AG04450 (cell line): ENCODE data around the gene GNB5. TPM values are rescaled to one million over a fixed set of nuclear protein-coding genes. Genes with fewer than 3 reads are reported as not detected.

Experiments used
- CTCF ChIA-PET: fragments of 300-600, 350-600 bp; formaldehyde crosslinking; extraction: SDS; loops from one replicate; lab custom pipeline; 2022; ENCODE audit warnings: antibody characterized with exemption, inconsistent platforms; lab: Charles Lee
- POLR2A ChIA-PET: fragments of 350-600 bp; formaldehyde crosslinking; extraction: SDS; loops from one replicate; lab custom pipeline; 2021; ENCODE audit warnings: antibody characterized with exemption, inconsistent platforms; lab: Yijun Ruan, JAX
- DNase-seq: peaks from one replicate; pipeline ENCODE4 v3.0.0-alpha.2; 2011; ENCODE audit warnings: low read depth, low spot score
- H3K27ac ChIP-seq: one replicate; pipeline ENCODE4 v1.5.1; 2012; ENCODE audit warnings: low read depth, low read length, control low read depth
- H3K27me3 ChIP-seq: one replicate; pipeline ENCODE4 v1.6.0; 2012; ENCODE audit warnings: low read length; ENCODE audit not compliant: control insufficient read depth, insufficient read depth
- H3K4me3 ChIP-seq: 2 replicates; pipeline ENCODE4 v1.5.1; 2011; ENCODE audit warnings: mild to moderate bottlenecking, low read depth, low read length, control low read depth
- H3K9me3 ChIP-seq: 2 replicates; pipeline ENCODE4 v1.5.1; 2012; ENCODE audit warnings: low read length; ENCODE audit not compliant: control insufficient read depth, insufficient read depth
- CTCF ChIP-seq: IDR thresholded peaks from 2 replicates; pipeline ENCODE4 v1.5.1; 2011; ENCODE audit warnings: low read depth, low read length, control low read depth, inconsistent platforms
- polyA plus RNA-seq: library from polyadenylated mRNA; depleted of rRNA; stranded (reverse); fragments of >200 nt; gene quantifications from 2 replicates; pipeline ENCODE4 v1.2.3, GENCODE V29; 2011

The GNB5 gene
- polyA plus RNA-seq, 1 experiment, result 43.6 TPM

GRCh38 chr15:52137432-52138357 is 53.5 kb downstream of the GNB5 start:
- DNase-seq, result no peak
- ChIA-PET CTCF (interaction anchor here (0.7 to 1.2 kb wide), 2 partner anchors 58 to 134 kb away, joined by 3 read pairs; no protein-coding TSS in a partner anchor), POLR2A (no interaction called here)
- no peak overlapping the region for H3K27ac ChIP-seq
- H3K4me3 ChIP-seq, result no peak overlapping the region
- no peaks in the 10 kb centered on the region; the same call in 1 of the 2 replicates for H3K9me3 ChIP-seq
- no peak for TF ChIP-seq CTCF
- H3K27me3 ChIP-seq, result no peaks in the 10 kb centered on the region

GRCh38 chr15:52136442-52136980 is 54.7 kb downstream of the GNB5 start:
- ChIA-PET CTCF (interaction anchor here (0.7 to 1.2 kb wide), 2 partner anchors 57 to 85 kb away, joined by 3 to 5 read pairs; no protein-coding TSS in a partner anchor), POLR2A (no interaction called here)
- no peak overlapping the region for H3K4me3 ChIP-seq
- H3K9me3 ChIP-seq, result no peaks in the 10 kb centered on the region; the same call in 1 of the 2 replicates
- no peak overlapping the region for H3K27ac ChIP-seq
- H3K27me3 ChIP-seq, result no peaks in the 10 kb centered on the region
- no peak for DNase-seq
- TF ChIP-seq CTCF, result no peak

GRCh38 chr15:52134502-52135144 is 56.6 kb downstream of the GNB5 start:
- H3K4me3 ChIP-seq, result no peak overlapping the region
- H3K27ac ChIP-seq, result no peak overlapping the region
- no peaks in the 10 kb centered on the region for H3K27me3 ChIP-seq
- H3K9me3 ChIP-seq, result no peaks in the 10 kb centered on the region
- CTCF ChIA-PET, result interaction anchor here (1.4 kb wide), 1 partner anchor 8 kb away, joined by 3 read pairs; no protein-coding TSS in a partner anchor
- POLR2A ChIA-PET, result no interaction called here
- no peak for DNase-seq
- no peak for TF ChIP-seq CTCF

GRCh38 chr15:52133510-52134220 is 57.5 kb downstream of the GNB5 start:
- Histone ChIP-seq H3K4me3 (no peak overlapping the region), H3K9me3 (no peaks in the 10 kb centered on the region), H3K27me3 (no peaks in the 10 kb centered on the region), H3K27ac (no peak overlapping the region)
- no peak for TF ChIP-seq CTCF
- no peak for DNase-seq
- ChIA-PET POLR2A (no interaction called here), CTCF (interaction anchor here (0.6 to 1.4 kb wide), 2 partner anchors 9 to 561 kb away, joined by 3 read pairs; no protein-coding TSS in a partner anchor)
